Measurements from ENCODE around the gene SLC4A1.

SLC4A1 gene

GRCh38 chr17:44203731-44204440 is 64.0 kb downstream of the SLC4A1 start:
- peak; percentile 29 for DNase-seq

- DNase-seq, result no peak
Observed at GRCh38 chr17:44202756-44203155, 65.2 kb downstream of the SLC4A1 start.

- no peak for DNase-seq
Observed at GRCh38 chr17:44200478-44201155, 67.3 kb downstream of the SLC4A1 start.

- peak; percentile 96 for DNase-seq
Observed at GRCh38 chr17:44199553-44200477, 68.1 kb downstream of the SLC4A1 start, which contains the start of gene ATXN7L3. Gene ATXN7L3, minus strand, starts transcription at chr17:44199884. Its CDS starts 1,814 bp downstream, at chr17:44198070.

DNA sequence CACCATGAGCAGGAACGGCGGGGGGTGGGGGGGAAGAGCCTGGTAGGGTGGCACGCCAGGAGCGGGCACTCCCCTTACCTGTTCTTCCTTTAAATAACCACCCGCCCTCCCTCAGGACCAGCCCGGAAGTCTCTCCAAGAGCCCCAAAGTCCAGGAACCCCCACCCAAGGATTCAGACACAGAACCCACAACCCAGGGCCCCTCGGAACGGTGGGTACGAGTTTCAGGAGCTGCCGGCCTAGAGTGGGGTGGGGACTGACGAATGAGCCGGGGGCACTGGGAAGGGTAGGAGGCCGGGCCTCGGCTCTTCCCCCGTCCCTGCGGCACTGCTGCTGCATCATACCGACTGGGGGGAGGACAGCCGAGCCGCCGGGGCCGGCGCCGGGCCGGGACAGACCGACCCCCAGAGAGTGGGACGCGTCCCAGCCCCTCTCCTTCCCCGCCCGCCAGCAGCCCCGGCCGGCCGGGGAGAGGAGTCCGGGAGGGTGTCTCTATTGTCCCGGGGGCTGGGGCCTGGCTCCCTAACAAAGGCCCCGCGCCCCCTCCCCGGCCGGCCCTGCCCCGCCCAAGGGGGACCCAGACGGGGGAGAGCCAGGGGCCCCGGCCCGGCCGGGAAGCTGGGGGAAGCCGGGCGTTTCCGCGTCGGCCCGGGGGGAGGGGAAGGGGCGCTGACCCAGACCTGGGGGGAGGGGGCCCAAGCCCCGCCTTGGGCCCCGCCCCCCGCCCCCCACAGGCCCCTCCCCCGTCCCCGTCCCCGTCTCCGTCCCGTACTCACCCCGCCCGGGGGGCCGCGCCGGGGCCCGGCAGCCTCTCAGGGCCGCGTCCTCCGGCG is 69.0 kb downstream of the SLC4A1 start:
- DNase-seq, result peak; percentile 14
